ENCODE data around the gene ETS2.

Gene ETS2

GRCh38 chr21:38863291-38863690, 57.6 kb downstream of the ETS2 start:
- no peak for FAIRE-seq

GRCh38 chr21:38863843-38864363, 58.2 kb downstream of the ETS2 start:
- FAIRE-seq = no peak

GRCh38 chr21:38864964-38865363, 59.2 kb downstream of the ETS2 start:
- FAIRE-seq = no peak

GRCh38 chr21:38869196-38869595, 63.5 kb downstream of the ETS2 start:
- no peak for FAIRE-seq

- FAIRE-seq = no peak
Observed at GRCh38 chr21:38869946-38870345, 64.2 kb downstream of the ETS2 start.
